GM18505 (cell line): ENCODE results near the gene ATP8B3.

Source experiments
- ATAC-seq: cut with Tn5 transposase; IDR thresholded peaks from one replicate; pipeline ENCODE4 v1.9.1; 2021; ENCODE audit not compliant: unreplicated experiment
- POLR2A ChIP-seq: IDR thresholded peaks from 4 replicates; pipeline ENCODE4 v1.6.1; 2011; ENCODE audit warnings: borderline replicate concordance; ENCODE audit not compliant: insufficient read depth, insufficient read length; ENCODE audit errors: extremely low read depth

Gene ATP8B3

GRCh38 chr19:1736927-1737326, 75.1 kb downstream of the ATP8B3 start:
- TF ChIP-seq POLR2A = no peak
- ATAC-seq = no peak

GRCh38 chr19:1736280-1736679, 75.8 kb downstream of the ATP8B3 start:
- ATAC-seq = no peak
- no peak for TF ChIP-seq POLR2A

DNA sequence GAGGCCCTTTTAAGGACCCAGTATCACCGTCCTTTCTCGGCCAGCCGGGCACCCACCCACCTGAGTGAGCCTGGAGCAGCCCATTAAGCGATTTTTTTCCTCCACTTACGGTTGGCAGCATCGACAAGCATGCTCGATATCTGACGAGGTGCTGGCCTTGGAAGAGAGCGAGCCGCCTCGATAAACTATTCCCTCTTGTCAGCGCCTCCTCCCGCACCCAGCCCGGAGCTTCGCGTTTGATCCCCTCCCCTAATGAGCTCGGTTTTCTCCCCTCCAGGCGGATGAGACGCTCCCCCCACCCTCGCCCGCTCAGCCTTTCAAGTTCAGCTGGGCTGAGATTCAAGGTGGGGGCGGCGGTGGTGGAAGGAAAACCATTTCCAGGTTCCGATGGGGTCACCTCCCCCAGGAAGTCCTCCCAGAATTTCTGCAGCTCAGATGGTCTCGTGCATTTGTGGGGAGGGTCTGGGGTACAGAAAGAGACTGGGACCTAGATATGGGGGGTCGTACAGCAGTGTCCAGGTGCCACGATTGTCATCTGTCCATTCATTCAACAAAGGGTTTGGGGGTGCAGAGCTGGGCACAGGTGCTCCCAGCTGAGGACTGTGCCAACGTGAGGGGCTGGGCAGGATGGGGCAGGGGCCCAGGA, 77.6 kb downstream of the ATP8B3 start:
- ATAC-seq = no peak
- TF ChIP-seq POLR2A = no peak
